GM12878 (cell line): ENCODE data around the gene TMC7. TPM values are rescaled to one million over a fixed set of nuclear protein-coding genes. Genes with fewer than 3 reads are reported as not detected.

Experiments
- ATAC-seq: fragments of 200-7000 bp; cut with Tn5 transposase; 3 replicates; pipeline ENCODE4 v1.9.1; 2020; ENCODE audit warnings: mild to moderate bottlenecking, moderate library complexity
- BruUV-seq: library from RNA; stranded (reverse); fragments of 400-500 nt; replicated peaks from 2 replicates; lab custom pipeline; 2021; lab: Mats Ljungman, UMichigan
- CTCF ChIA-PET: fragments of 300-600 bp; sonication (Branson Sonifier 250); formaldehyde crosslinking; extraction: SDS; loops from one replicate; lab custom pipeline; 2021; ENCODE audit warnings: inconsistent platforms; lab: Yijun Ruan, JAX
- POLR2A ChIA-PET: fragments of 350-600 bp; formaldehyde crosslinking; extraction: SDS; loops from one replicate; lab custom pipeline; 2021; ENCODE audit warnings: inconsistent platforms; lab: Charles Lee
- RAD21 ChIA-PET: fragments of 300-600 bp; sonication (Branson Sonifier 250); formaldehyde crosslinking; loops from one replicate; lab custom pipeline; 2023; ENCODE audit warnings: antibody characterized with exemption; ENCODE audit not compliant: unreplicated experiment; lab: Charles Lee
- SMC1A ChIA-PET: fragments of 300-600 bp; sonication (Branson Sonifier 250); formaldehyde crosslinking; loops from one replicate; lab custom pipeline; 2023; ENCODE audit not compliant: unreplicated experiment, uncharacterized antibody; lab: Charles Lee
- DNase-seq: peaks from one replicate; pipeline ENCODE4 v3.0.0-alpha.2; 2011; ENCODE audit warnings: low read depth, low spot score
- FAIRE-seq: peaks from 3 replicates; lab custom pipeline; 2011; peaks lifted over from hg19 to GRCh38; lab: Jason Lieb, UNC
- H2AFZ ChIP-seq: 2 replicates; pipeline ENCODE4 v1.6.0; 2011; ENCODE audit warnings: low read depth, low read length, control low read depth; ENCODE audit not compliant: control insufficient read depth
- H3K27ac ChIP-seq: 2 replicates; pipeline ENCODE4 v1.5.1; 2011; ENCODE audit warnings: control low read depth; ENCODE audit not compliant: control insufficient read depth, insufficient read depth
- H3K27me3 ChIP-seq, 2 experiments: replicated peaks in 1 of 2; 2 replicates each; pipeline versions ENCODE4 v1.6.0 to v1.6.1; 2011; ENCODE audit warnings: low read length in 1 of 2; ENCODE audit not compliant: control insufficient read depth in 2 of 2, insufficient read depth in 2 of 2
- H3K36me3 ChIP-seq, 2 experiments: 2 replicates each; pipeline ENCODE4 v1.5.1; 2011; ENCODE audit warnings: low read length in 1 of 2; ENCODE audit not compliant: control insufficient read depth in 2 of 2, insufficient read depth in 2 of 2
- H3K4me1 ChIP-seq: 2 replicates; pipeline ENCODE4 v1.6.1; 2011; ENCODE audit warnings: mild to moderate bottlenecking, low read length, moderate library complexity, mixed read lengths; ENCODE audit not compliant: control insufficient read depth, insufficient read depth
- H3K4me2 ChIP-seq: 2 replicates; pipeline ENCODE4 v1.6.0; 2011; ENCODE audit warnings: control low read depth; ENCODE audit not compliant: control insufficient read depth, insufficient read depth
- H3K4me3 ChIP-seq: fragments of 200-600 bp; sonication (generic); 2 replicates; pipeline ENCODE4 v1.5.1; 2016
- H3K79me2 ChIP-seq: 2 replicates; pipeline ENCODE4 v1.6.0; 2011; ENCODE audit warnings: low read length; ENCODE audit not compliant: control insufficient read depth, insufficient read depth
- H3K9ac ChIP-seq: 2 replicates; pipeline ENCODE4 v1.8.0; 2011; ENCODE audit warnings: low read length, control low read depth, mixed read lengths; ENCODE audit not compliant: control insufficient read depth, insufficient read depth
- H3K9me3 ChIP-seq: replicated peaks from 3 replicates; pipeline ENCODE4 v1.5.1; 2011; ENCODE audit warnings: mild to moderate bottlenecking, low read length; ENCODE audit not compliant: control insufficient read depth, insufficient read depth
- H4K20me1 ChIP-seq: 2 replicates; pipeline ENCODE4 v1.6.0; 2011; ENCODE audit not compliant: control insufficient read depth, insufficient read depth
- E2F4 ChIP-seq: IDR thresholded peaks from 2 replicates; pipeline ENCODE4 v1.6.1; 2012; ENCODE audit warnings: low read depth, low read length, improper control_type of control experiment
- EP300 ChIP-seq, 2 experiments: fragments of 150-350 bp in 1 of 2; IDR thresholded peaks; 2 replicates each; pipeline ENCODE4 v1.6.1; 2011 to 2012; ENCODE audit warnings: low read depth in 2 of 2, low read length in 2 of 2, borderline replicate concordance in 1 of 2, improper control_type of control experiment in 1 of 2, inconsistent platforms in 1 of 2; ENCODE audit not compliant: control insufficient read depth in 1 of 2
- FOS ChIP-seq: IDR thresholded peaks from 3 replicates; pipeline ENCODE4 v1.6.1; 2011; ENCODE audit warnings: borderline replicate concordance; ENCODE audit not compliant: insufficient read length; ENCODE audit errors: extremely low read depth
- GABPA ChIP-seq: IDR thresholded peaks from 2 replicates; pipeline ENCODE4 v1.6.1; 2014; ENCODE audit warnings: antibody characterized with exemption, low read depth, mild to moderate bottlenecking, inconsistent platforms
- HCFC1 ChIP-seq: fragments of 150-350 bp; IDR thresholded peaks from 2 replicates; pipeline ENCODE4 v1.6.1; 2014; ENCODE audit warnings: low read length
- LARP7 ChIP-seq: fragments of 450-650 bp; IDR thresholded peaks from 2 replicates; pipeline ENCODE4 v1.6.1; 2017; ENCODE audit warnings: mild to moderate bottlenecking
- SIN3A ChIP-seq: IDR thresholded peaks from 2 replicates; pipeline ENCODE4 v1.6.1; 2012; ENCODE audit warnings: low read depth, low read length, improper control_type of control experiment
- YBX1 ChIP-seq: fragments of 450-650 bp; IDR thresholded peaks from 2 replicates; pipeline ENCODE4 v1.6.1; 2016; ENCODE audit warnings: antibody characterized with exemption
- ZBTB40 ChIP-seq: fragments of 450-650 bp; IDR thresholded peaks from 2 replicates; pipeline ENCODE4 v1.6.1; 2016; ENCODE audit warnings: mild to moderate bottlenecking, moderate library complexity, borderline replicate concordance
- WGBS: methylation state at CpG from one replicate; pipeline ENCODE4 v1.1.6; 2016; ENCODE audit warnings: low lambda C conversion rate; ENCODE audit not compliant: insufficient replicate concordance, insufficient coverage; ENCODE audit errors: missing lambda C conversion rate; 5-methylcytosine and 5-hydroxymethylcytosine counted together
- in situ Hi-C: fragments of 300-500 bp; cut with MboI; formaldehyde crosslinking; loops from 9 replicates; pipeline ENCODE4 v1.14.3; 2018; ENCODE audit warnings: mixed read lengths
- intact Hi-C: fragments of 100-400 bp; cut with micrococcal nuclease; formaldehyde crosslinking; loops from one replicate; pipeline ENCODE4 v1.14.2; 2022; ENCODE audit not compliant: unreplicated experiment
- polyA plus RNA-seq, 11 experiments: library from polyadenylated mRNA; depleted of rRNA in 4 of 11; unstranded in 6 of 11; stranded (reverse) in 5 of 11; fragments of >200 nt; fragmentation: Nextera tagmentation in 4 of 11; fragmentation: Illumina TruSeq in 1 of 11; extraction: Ambion mirVana in 4 of 11; extraction: Trizol in 1 of 11; gene quantifications; 1 replicate in 1 of 11; 2 replicates in 10 of 11; pipeline versions ENCODE4 v1.2.1 to v1.2.3, GENCODE V29; 2011 to 2016; ENCODE audit warnings: inconsistent platforms in 2 of 11, missing spikeins in 2 of 11, low read depth in 1 of 11
- total RNA-seq, 4 experiments: library from RNA; depleted of rRNA in 3 of 4; stranded (reverse); fragments of >200 nt in 3 of 4; fragmentation: Illumina TruSeq in 1 of 4; extraction: Trizol in 1 of 4; gene quantifications; 2 replicates each; pipeline versions ENCODE4 v1.2.1 to v1.2.3, GENCODE V29; 2013 to 2021

TMC7 gene
- total and polyA plus RNA-seq, 10 of the 15 experiments (the other 5 are each of a cell fraction or from before 2014, with no cell fraction given), result 0.15 TPM; not detected in 9

- no peak for TF ChIP-seq GABPA
- TF ChIP-seq, all 136 proteins: peak for 0
Observed at GRCh38 chr16:19092653-19093410, 109.1 kb downstream of the TMC7 start (continued).

GRCh38 chr16:19093631-19094541, 110.2 kb downstream of the TMC7 start:
- no peaks in the 10 kb centered on the region for H3K79me2 ChIP-seq
- FAIRE-seq (no peak), DNase-seq (no peak), ATAC-seq (no peak)
- in situ Hi-C loops (loop anchor here (5.0 kb wide), 2 partner anchors 68 to 408 kb away; no protein-coding TSS in a partner anchor), intact Hi-C loops (no loop called here)
- H4K20me1 ChIP-seq, result no peaks in the 10 kb centered on the region
- H3K4me2 ChIP-seq, result no peak overlapping the region
- H3K9ac ChIP-seq, result no peak overlapping the region
- ChIA-PET SMC1A (interaction anchor here (0.8 to 5.1 kb wide), 15 partner anchors 14 to 419 kb away, joined by 3 to 34 read pairs (median 4); partner anchors contain the start of gene ITPRIPL2), CTCF (interaction anchor here (0.6 to 3.7 kb wide), 6 partner anchors 8 to 281 kb away, joined by 3 to 18 read pairs (median 6); no protein-coding TSS in a partner anchor), RAD21 (interaction anchor here (1.3 kb wide), 1 partner anchor 16 kb away, joined by 4 read pairs; no protein-coding TSS in a partner anchor), POLR2A (interaction anchor here (0.7 to 1.6 kb wide), 2 partner anchors 23 to 25 kb away, joined by 3 to 4 read pairs; no protein-coding TSS in a partner anchor)
- no peak overlapping the region for H2AFZ ChIP-seq
- BruUV-seq, result no TSS peak
- H3K36me3 ChIP-seq, result no peaks in the 10 kb centered on the region
- H3K27ac ChIP-seq, result no peak overlapping the region
- H3K4me1 ChIP-seq, result peaks cover 6% of the 10 kb centered on the region
- 90% methylated on average over 15 of the region's 15 CpGs for WGBS
- no peaks in the 10 kb centered on the region for H3K27me3 ChIP-seq
- no peak overlapping the region for H3K4me3 ChIP-seq
- peaks cover 6% of the 10 kb centered on the region; the same call in 2 of the 3 replicates for H3K9me3 ChIP-seq
- TF ChIP-seq HCFC1 (no peak), FOS (no peak), EP300 (IDR thresholded peaks at IDR 0.05; ENCODE audit: borderline replicate concordance in 1 of 2, control insufficient read depth in 1 of 2, low read depth in 2 of 2, low read length in 2 of 2) (no peak), E2F4 (no peak), SIN3A (no peak), LARP7 (no peak), ZBTB40 (no peak), YBX1 (no peak)
